ENCODE results near the gene MINDY3.
"Not testable (repeated sequence)": the region's sequence is repeated elsewhere in the genome, so short reads cannot be mapped to it uniquely, and the experiment has no call there.

Gene MINDY3

DNA sequence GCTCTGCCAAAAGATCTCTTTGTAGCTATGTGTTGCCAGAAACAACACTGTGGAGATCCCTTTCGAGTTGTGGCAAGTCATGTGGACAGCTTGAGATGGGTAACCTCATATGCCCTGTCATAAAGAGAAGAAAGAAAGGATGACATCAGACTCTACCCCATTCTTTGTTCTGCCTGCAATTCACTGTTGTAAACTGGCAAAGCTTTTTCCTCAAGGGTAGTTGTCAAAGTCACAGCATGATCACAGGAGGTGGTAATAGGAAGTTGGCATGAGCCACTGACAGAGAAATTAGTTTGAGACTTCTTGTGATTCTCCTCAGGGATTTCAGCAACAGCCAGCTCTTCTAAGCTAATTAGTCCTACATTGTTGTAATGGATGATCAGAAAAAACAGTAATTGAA lies 19.4 kb upstream of the MINDY3 start:
- Histone ChIP-seq H3K27me3 (ENCODE audit: insufficient read depth, low read length, poor library complexity) (peaks cover 3% of the 10 kb centered on the region), H4K20me1 (ENCODE audit: insufficient read depth, low read length) (no peaks in the 10 kb centered on the region), H3K4me2 (ENCODE audit: insufficient read depth, low read length) (no peak overlapping the region), H3K4me3 (ENCODE audit: low read depth in 1 of 2, low read length in 2 of 2) (no peak overlapping the region), H3K9ac (ENCODE audit: low read depth, low read length) (no peak overlapping the region), H3K79me2 (ENCODE audit: insufficient read depth, low read length) (no peaks in the 10 kb centered on the region), H2AFZ (ENCODE audit: low read depth, low read length) (no peak overlapping the region), H3K27ac (ENCODE audit: low read length) (no peak overlapping the region), H3K9me3 (ENCODE audit: insufficient read depth, low read length, severe bottlenecking) (no peaks in the 10 kb centered on the region), H3K36me3 (ENCODE audit: insufficient read depth, low read length) (no peaks in the 10 kb centered on the region), H3K4me1 (ENCODE audit: insufficient read depth, low read length) (peaks cover 4% of the 10 kb centered on the region; the same call in 1 of the 2 replicates)
- DNase-seq, result no peak
- ATAC-seq (ENCODE audit: insufficient read depth, low read depth), result peak; percentile 58
- TF ChIP-seq, protein P1, sequence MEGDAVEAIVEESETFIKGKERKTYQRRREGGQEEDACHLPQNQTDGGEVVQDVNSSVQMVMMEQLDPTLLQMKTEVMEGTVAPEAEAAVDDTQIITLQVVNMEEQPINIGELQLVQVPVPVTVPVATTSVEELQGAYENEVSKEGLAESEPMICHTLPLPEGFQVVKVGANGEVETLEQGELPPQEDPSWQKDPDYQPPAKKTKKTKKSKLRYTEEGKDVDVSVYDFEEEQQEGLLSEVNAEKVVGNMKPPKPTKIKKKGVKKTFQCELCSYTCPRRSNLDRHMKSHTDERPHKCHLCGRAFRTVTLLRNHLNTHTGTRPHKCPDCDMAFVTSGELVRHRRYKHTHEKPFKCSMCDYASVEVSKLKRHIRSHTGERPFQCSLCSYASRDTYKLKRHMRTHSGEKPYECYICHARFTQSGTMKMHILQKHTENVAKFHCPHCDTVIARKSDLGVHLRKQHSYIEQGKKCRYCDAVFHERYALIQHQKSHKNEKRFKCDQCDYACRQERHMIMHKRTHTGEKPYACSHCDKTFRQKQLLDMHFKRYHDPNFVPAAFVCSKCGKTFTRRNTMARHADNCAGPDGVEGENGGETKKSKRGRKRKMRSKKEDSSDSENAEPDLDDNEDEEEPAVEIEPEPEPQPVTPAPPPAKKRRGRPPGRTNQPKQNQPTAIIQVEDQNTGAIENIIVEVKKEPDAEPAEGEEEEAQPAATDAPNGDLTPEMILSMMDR (IDR thresholded peaks at IDR 0.05; ENCODE audit: borderline replicate concordance, extremely low read depth, low read length, poor library complexity, severe bottlenecking), result no peak
- no peak for TF ChIP-seq EZH2 (IDR thresholded peaks at IDR 0.05; ENCODE audit: borderline replicate concordance, low read depth, low read length, severe bottlenecking)

- no peak overlapping the region for H3K27ac ChIP-seq (ENCODE audit: low read length)
- ATAC-seq (ENCODE audit: insufficient read depth, low read depth), result peak; percentile 56; the same call in 2 of the 3 replicates
- TF ChIP-seq, protein P1 (IDR thresholded peaks at IDR 0.05; ENCODE audit: borderline replicate concordance, extremely low read depth, low read length, poor library complexity, severe bottlenecking), result peak; percentile 87
- no peak for TF ChIP-seq EZH2 (IDR thresholded peaks at IDR 0.05; ENCODE audit: borderline replicate concordance, low read depth, low read length, severe bottlenecking)
- H3K36me3 ChIP-seq (ENCODE audit: insufficient read depth, low read length), result no peaks in the 10 kb centered on the region
- peaks cover 4% of the 10 kb centered on the region; the same call in 1 of the 2 replicates for H3K4me1 ChIP-seq (ENCODE audit: insufficient read depth, low read length)
- no peaks in the 10 kb centered on the region for H3K9me3 ChIP-seq (ENCODE audit: insufficient read depth, low read length, severe bottlenecking)
- no peaks in the 10 kb centered on the region for H3K79me2 ChIP-seq (ENCODE audit: insufficient read depth, low read length)
- no peak overlapping the region for H3K4me3 ChIP-seq (ENCODE audit: low read depth in 1 of 2, low read length in 2 of 2)
- H3K4me2 ChIP-seq (ENCODE audit: insufficient read depth, low read length), result no peak overlapping the region
- H2AFZ ChIP-seq (ENCODE audit: low read depth, low read length), result no peak overlapping the region
- H4K20me1 ChIP-seq (ENCODE audit: insufficient read depth, low read length), result no peaks in the 10 kb centered on the region
- H3K9ac ChIP-seq (ENCODE audit: low read depth, low read length), result no peak overlapping the region
- DNase-seq, result no peak
- H3K27me3 ChIP-seq (ENCODE audit: insufficient read depth, low read length, poor library complexity), result peaks cover 3% of the 10 kb centered on the region
These were observed 18.8 kb upstream of the MINDY3 start for GRCh38 chr10:15879058-15879457.

DNA sequence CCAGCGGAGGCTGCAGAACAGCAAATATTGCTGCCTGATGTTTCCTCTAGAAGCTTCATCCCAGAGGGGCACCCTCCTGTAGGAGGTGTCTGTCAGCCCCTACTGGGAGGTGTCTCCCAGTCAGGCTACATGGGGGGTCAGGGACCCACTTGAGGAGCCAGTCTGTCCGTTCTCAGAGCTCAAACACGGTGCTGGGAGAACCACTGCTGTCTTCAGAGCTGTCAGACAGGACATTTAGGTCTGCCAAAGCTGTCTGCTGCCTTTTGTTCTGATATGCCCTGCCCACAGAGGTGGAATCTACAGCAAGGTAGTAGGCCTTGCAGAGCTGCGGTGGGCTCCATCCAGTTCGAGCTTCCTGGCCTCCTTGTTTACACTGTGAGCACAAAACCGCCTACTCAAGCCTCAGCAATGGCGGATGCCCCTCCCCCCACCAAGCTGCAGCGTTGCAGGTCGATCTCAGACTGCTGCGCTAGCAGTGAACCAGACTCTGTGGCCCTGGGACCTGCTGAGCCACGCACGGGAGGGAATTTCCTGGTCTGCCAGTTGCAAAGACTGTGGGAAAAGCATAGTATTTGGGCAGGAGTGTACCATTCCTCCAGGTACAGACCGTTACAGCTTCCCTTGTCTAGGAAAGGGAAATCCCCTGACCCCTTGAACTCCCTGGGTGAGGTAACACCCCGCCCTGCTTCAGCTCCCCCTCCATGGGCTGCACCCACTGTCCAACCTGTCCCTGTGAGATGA lies 17.7 kb upstream of the MINDY3 start:
- H4K20me1 ChIP-seq (ENCODE audit: insufficient read depth, low read length), result no peaks in the 10 kb centered on the region
- no peak for TF ChIP-seq EZH2 (IDR thresholded peaks at IDR 0.05; ENCODE audit: borderline replicate concordance, low read depth, low read length, severe bottlenecking)
- TF ChIP-seq, protein P1 (IDR thresholded peaks at IDR 0.05; ENCODE audit: borderline replicate concordance, extremely low read depth, low read length, poor library complexity, severe bottlenecking), result no peak
- peaks cover 4% of the 10 kb centered on the region; the same call in 1 of the 2 replicates for H3K4me1 ChIP-seq (ENCODE audit: insufficient read depth, low read length)
- H3K79me2 ChIP-seq (ENCODE audit: insufficient read depth, low read length), result no peaks in the 10 kb centered on the region
- H3K27ac ChIP-seq (ENCODE audit: low read length), result no peak overlapping the region
- no peaks in the 10 kb centered on the region for H3K36me3 ChIP-seq (ENCODE audit: insufficient read depth, low read length)
- H3K9ac ChIP-seq (ENCODE audit: low read depth, low read length), result no peak overlapping the region
- no peak overlapping the region for H3K4me2 ChIP-seq (ENCODE audit: insufficient read depth, low read length)
- no peaks in the 10 kb centered on the region for H3K9me3 ChIP-seq (ENCODE audit: insufficient read depth, low read length, severe bottlenecking)
- H3K4me3 ChIP-seq (ENCODE audit: low read depth in 1 of 2, low read length in 2 of 2), result no peak overlapping the region
- no peak for ATAC-seq (ENCODE audit: insufficient read depth, low read depth)
- no peaks in the 10 kb centered on the region for H3K27me3 ChIP-seq (ENCODE audit: insufficient read depth, low read length, poor library complexity)
- no peak for DNase-seq
- no peak overlapping the region for H2AFZ ChIP-seq (ENCODE audit: low read depth, low read length)

DNA sequence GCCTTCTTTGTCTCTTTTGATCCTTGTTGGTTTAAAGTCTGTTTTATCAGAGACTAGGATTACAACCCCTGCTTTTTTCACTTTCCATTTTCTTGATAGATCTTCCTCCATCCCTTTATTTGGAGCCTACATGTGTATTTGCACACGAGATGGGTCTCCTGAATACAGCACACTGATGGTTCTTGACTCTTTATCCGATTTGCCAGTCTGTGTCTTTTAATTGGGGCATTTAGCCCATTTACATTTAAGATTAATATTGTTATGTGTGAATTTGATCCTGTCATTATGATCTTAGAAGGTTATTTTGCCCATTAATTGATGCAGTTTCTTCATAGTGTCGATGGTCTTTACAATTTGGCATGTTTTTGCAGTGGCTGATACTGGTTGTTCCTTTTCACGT lies 16.0 kb upstream of the MINDY3 start:
- H3K9ac ChIP-seq (ENCODE audit: low read depth, low read length); H3K79me2 ChIP-seq (ENCODE audit: insufficient read depth, low read length); H4K20me1 ChIP-seq (ENCODE audit: insufficient read depth, low read length); H2AFZ ChIP-seq (ENCODE audit: low read depth, low read length); H3K4me1 ChIP-seq (ENCODE audit: insufficient read depth, low read length); H3K4me2 ChIP-seq (ENCODE audit: insufficient read depth, low read length); H3K4me3 ChIP-seq (ENCODE audit: low read depth in 1 of 2, low read length in 2 of 2); H3K27me3 ChIP-seq (ENCODE audit: insufficient read depth, low read length, poor library complexity); ATAC-seq (ENCODE audit: insufficient read depth, low read depth); H3K27ac ChIP-seq (ENCODE audit: low read length); H3K9me3 ChIP-seq (ENCODE audit: insufficient read depth, low read length, severe bottlenecking); H3K36me3 ChIP-seq (ENCODE audit: insufficient read depth, low read length); DNase-seq: not testable (repeated sequence)

DNA sequence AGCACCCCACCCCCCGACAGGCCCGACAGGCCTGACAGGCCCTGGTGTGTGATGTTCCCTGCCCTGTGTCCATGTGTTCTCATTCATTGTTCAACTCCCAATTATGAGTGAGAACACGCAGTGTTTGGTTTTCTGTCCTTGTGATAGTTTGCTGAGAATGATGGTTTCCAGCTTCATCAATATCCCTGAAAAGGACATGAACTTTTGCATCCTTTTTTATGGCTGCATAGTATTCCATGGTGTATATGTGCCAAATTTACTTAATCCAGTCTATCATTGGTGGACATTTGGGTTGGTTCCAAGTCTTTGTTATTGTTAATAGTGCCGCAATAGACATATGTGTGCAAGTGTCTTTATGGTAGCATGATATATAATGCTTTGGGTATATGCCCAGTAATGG lies 12.3 kb upstream of the MINDY3 start:
- H3K36me3 ChIP-seq (ENCODE audit: insufficient read depth, low read length); H3K4me3 ChIP-seq (ENCODE audit: low read depth in 1 of 2, low read length in 2 of 2); H3K79me2 ChIP-seq (ENCODE audit: insufficient read depth, low read length); H2AFZ ChIP-seq (ENCODE audit: low read depth, low read length); H3K9ac ChIP-seq (ENCODE audit: low read depth, low read length); ATAC-seq (ENCODE audit: insufficient read depth, low read depth); H3K9me3 ChIP-seq (ENCODE audit: insufficient read depth, low read length, severe bottlenecking); H4K20me1 ChIP-seq (ENCODE audit: insufficient read depth, low read length); DNase-seq; H3K4me1 ChIP-seq (ENCODE audit: insufficient read depth, low read length); H3K27ac ChIP-seq (ENCODE audit: low read length); H3K4me2 ChIP-seq (ENCODE audit: insufficient read depth, low read length): not testable (repeated sequence)
- H3K27me3 ChIP-seq (ENCODE audit: insufficient read depth, low read length, poor library complexity), result peaks cover 15% of the 10 kb centered on the region
